OCI-LY1 (cell line): Measurements from ENCODE around the gene VARS1.

Source experiments
- EZH2 ChIP-seq: fragments of 200-600 bp; sonication (generic), shearing (Covaris generic); IDR thresholded peaks from 2 replicates; pipeline ENCODE4 v1.8.0; 2017; ENCODE audit warnings: borderline replicate concordance, mixed run types, mild to moderate bottlenecking, antibody characterized with exemption, low read length, moderate library complexity, mixed read lengths
- TF ChIP-seq, protein P1 (sequence below): fragments of 200-600 bp; sonication (generic), shearing (Covaris generic); IDR thresholded peaks from 2 replicates; pipeline ENCODE4 v1.5.1; 2017; ENCODE audit warnings: mild to moderate bottlenecking, antibody characterized with exemption, low read length, moderate library complexity, mixed read lengths

DNA sequence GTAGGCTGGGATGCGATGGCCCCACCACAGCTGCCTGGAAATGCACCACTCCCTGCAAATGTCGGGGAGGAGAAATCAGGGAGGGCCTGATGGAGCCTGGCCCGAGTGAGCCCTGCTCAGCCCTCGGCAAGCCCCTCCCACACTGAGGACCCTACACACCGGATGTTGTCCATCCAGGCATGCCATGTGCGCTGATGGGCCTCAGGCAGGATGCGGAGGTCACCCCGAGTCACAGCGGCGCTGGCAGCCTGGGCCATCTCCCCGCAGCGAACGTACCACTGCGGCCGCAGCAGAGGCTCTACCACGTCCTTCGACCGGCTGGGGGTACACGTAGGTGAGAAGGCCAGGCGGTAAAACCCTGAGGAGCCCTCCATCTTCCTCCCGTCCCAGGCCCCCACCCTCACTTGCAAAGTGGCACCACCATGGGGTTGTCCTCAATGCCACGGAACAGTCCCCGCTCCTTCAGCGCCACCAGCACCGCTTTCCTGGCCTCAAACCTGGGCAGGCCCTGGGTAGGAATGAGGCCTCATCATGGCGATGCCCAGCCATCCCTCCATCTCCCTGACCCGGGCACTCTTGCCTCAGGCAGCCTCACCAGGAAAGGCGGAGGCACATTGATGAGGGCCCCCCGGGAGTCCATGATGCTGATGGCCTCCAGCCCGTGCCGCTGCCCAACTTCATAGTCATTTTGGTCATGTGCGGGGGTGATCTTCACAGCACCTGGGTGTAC is 13.3 kb downstream of the VARS1 start:
- TF ChIP-seq, protein P1, sequence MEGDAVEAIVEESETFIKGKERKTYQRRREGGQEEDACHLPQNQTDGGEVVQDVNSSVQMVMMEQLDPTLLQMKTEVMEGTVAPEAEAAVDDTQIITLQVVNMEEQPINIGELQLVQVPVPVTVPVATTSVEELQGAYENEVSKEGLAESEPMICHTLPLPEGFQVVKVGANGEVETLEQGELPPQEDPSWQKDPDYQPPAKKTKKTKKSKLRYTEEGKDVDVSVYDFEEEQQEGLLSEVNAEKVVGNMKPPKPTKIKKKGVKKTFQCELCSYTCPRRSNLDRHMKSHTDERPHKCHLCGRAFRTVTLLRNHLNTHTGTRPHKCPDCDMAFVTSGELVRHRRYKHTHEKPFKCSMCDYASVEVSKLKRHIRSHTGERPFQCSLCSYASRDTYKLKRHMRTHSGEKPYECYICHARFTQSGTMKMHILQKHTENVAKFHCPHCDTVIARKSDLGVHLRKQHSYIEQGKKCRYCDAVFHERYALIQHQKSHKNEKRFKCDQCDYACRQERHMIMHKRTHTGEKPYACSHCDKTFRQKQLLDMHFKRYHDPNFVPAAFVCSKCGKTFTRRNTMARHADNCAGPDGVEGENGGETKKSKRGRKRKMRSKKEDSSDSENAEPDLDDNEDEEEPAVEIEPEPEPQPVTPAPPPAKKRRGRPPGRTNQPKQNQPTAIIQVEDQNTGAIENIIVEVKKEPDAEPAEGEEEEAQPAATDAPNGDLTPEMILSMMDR = no peak
- TF ChIP-seq EZH2 = no peak
